Uterus (tissue), 2 donors: ENCODE measurements around the gene SPANXN3.

ENCODE experiments used
- POLR2A ChIP-seq, 2 donors: fragments of 450-650 bp; IDR thresholded peaks; one replicate each; pipeline ENCODE4 v1.6.1; 2016; ENCODE audit warnings: antibody characterized with exemption in 2 of 2, mild to moderate bottlenecking in 1 of 2, moderate library complexity in 1 of 2
- TF ChIP-seq, protein P1 (sequence below), 4 experiments: fragments of 200-600 bp in 2 of 4; fragments of 450-650 bp in 2 of 4; sonication (generic) in 2 of 4; IDR thresholded peaks; one replicate each; pipeline ENCODE4 v1.5.1; 2016 to 2019; ENCODE audit warnings: antibody characterized with exemption in 4 of 4, mild to moderate bottlenecking in 2 of 4, moderate library complexity in 1 of 4

DNA sequence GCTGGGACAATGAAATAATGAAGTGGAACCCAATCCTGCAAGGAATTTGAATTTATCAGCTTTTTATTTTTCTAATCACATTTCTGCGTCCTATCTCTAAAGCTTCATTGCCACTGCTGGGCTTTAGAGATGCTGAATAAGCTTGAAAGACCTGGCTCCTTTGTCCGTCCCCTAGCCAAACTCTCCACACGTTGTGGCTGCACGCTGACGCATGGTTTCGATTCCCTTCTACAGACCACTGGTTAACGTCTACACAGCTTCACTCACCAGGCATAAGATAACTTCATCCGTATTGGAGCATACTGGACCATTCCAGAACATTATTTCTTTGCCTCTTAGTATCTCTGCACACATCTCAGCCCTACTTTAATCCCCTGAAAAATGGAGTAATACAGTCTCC, 31.2 kb downstream of the SPANXN3 start:
- TF ChIP-seq, protein P1, sequence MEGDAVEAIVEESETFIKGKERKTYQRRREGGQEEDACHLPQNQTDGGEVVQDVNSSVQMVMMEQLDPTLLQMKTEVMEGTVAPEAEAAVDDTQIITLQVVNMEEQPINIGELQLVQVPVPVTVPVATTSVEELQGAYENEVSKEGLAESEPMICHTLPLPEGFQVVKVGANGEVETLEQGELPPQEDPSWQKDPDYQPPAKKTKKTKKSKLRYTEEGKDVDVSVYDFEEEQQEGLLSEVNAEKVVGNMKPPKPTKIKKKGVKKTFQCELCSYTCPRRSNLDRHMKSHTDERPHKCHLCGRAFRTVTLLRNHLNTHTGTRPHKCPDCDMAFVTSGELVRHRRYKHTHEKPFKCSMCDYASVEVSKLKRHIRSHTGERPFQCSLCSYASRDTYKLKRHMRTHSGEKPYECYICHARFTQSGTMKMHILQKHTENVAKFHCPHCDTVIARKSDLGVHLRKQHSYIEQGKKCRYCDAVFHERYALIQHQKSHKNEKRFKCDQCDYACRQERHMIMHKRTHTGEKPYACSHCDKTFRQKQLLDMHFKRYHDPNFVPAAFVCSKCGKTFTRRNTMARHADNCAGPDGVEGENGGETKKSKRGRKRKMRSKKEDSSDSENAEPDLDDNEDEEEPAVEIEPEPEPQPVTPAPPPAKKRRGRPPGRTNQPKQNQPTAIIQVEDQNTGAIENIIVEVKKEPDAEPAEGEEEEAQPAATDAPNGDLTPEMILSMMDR (IDR thresholded peaks at IDR 0.05), result no peak
- no peak for TF ChIP-seq POLR2A (IDR thresholded peaks at IDR 0.05)
